ENCODE results near the gene CACNA1F.

DNA sequence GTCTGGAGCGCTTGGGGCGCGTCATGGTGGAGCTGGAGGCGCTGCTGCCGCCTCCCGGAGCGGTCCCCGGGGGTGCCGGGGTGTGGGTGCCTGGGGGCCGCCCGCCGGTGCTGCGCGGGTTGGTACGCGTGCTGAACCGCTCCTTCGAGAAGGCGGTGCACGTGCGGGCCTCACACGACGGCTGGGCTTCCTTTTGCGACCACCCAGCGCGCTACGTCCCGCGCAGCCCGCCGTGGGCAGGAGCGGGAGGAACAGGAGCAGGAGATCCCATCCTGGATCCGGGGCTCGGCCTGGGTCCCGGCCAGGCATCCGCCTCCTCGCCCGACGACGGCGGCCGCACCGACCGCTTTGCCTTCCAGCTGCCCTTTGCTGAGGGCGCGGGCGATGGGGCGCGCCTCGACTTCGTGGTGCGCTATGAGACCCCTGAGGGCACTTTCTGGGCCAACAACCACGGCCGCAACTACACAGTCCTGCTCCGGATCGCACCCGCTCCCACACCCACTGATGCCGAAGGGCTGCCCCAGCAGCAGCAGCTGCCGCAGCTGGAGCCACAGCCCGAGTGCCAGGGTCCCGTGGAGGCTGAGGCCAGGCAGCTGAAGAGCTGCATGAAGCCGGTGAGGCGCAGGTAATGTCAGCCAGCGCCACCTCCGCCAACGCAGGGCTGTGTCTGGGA lies 37.2 kb upstream of the CACNA1F start:
- TF ChIP-seq, protein P1, sequence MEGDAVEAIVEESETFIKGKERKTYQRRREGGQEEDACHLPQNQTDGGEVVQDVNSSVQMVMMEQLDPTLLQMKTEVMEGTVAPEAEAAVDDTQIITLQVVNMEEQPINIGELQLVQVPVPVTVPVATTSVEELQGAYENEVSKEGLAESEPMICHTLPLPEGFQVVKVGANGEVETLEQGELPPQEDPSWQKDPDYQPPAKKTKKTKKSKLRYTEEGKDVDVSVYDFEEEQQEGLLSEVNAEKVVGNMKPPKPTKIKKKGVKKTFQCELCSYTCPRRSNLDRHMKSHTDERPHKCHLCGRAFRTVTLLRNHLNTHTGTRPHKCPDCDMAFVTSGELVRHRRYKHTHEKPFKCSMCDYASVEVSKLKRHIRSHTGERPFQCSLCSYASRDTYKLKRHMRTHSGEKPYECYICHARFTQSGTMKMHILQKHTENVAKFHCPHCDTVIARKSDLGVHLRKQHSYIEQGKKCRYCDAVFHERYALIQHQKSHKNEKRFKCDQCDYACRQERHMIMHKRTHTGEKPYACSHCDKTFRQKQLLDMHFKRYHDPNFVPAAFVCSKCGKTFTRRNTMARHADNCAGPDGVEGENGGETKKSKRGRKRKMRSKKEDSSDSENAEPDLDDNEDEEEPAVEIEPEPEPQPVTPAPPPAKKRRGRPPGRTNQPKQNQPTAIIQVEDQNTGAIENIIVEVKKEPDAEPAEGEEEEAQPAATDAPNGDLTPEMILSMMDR (conservative IDR thresholded peaks at IDR 0.05) = no peak
- TF ChIP-seq EZH2 (IDR thresholded peaks at IDR 0.05; ENCODE audit: low read depth) = no peak
